Ishikawa (cell line): ENCODE results near the gene DLAT.

Source experiments
- CEBPB ChIP-seq: IDR thresholded peaks from 2 replicates; pipeline ENCODE4 v1.6.1; 2012
- CREB1 ChIP-seq: IDR thresholded peaks from 2 replicates; pipeline ENCODE4 v1.6.1; 2012; ENCODE audit warnings: low read depth
- EGR1 ChIP-seq: IDR thresholded peaks from 2 replicates; pipeline ENCODE4 v1.6.1; 2012
- EP300 ChIP-seq: IDR thresholded peaks from 2 replicates; pipeline ENCODE4 v1.6.1; 2012; ENCODE audit warnings: borderline replicate concordance
- FOXM1 ChIP-seq: IDR thresholded peaks from 2 replicates; pipeline ENCODE4 v1.6.1; 2012; ENCODE audit warnings: low read depth, borderline replicate concordance
- MAX ChIP-seq: IDR thresholded peaks from 2 replicates; pipeline ENCODE4 v1.6.1; 2012
- NFIC ChIP-seq: IDR thresholded peaks from 2 replicates; pipeline ENCODE4 v1.6.1; 2012
- RAD21 ChIP-seq: IDR thresholded peaks from 2 replicates; pipeline ENCODE4 v1.6.1; 2012; ENCODE audit warnings: low read depth
- REST ChIP-seq: IDR thresholded peaks from 2 replicates; pipeline ENCODE4 v1.6.1; 2012; ENCODE audit warnings: low read depth, mild to moderate bottlenecking
- TAF1 ChIP-seq: IDR thresholded peaks from 2 replicates; pipeline ENCODE4 v1.6.1; 2012; ENCODE audit warnings: low read depth, mild to moderate bottlenecking
- TCF12 ChIP-seq: IDR thresholded peaks from 2 replicates; pipeline ENCODE4 v1.6.1; 2012; ENCODE audit warnings: low read depth
- TEAD4 ChIP-seq: IDR thresholded peaks from 2 replicates; pipeline ENCODE4 v1.6.1; 2012
- USF1 ChIP-seq: IDR thresholded peaks from 2 replicates; pipeline ENCODE4 v1.6.1; 2012
- YY1 ChIP-seq: IDR thresholded peaks from 2 replicates; pipeline ENCODE4 v1.6.1; 2012; ENCODE audit warnings: low read depth
- ZBTB7A ChIP-seq: IDR thresholded peaks from 2 replicates; pipeline ENCODE4 v1.6.1; 2012; ENCODE audit warnings: low read depth

DLAT gene

DNA sequence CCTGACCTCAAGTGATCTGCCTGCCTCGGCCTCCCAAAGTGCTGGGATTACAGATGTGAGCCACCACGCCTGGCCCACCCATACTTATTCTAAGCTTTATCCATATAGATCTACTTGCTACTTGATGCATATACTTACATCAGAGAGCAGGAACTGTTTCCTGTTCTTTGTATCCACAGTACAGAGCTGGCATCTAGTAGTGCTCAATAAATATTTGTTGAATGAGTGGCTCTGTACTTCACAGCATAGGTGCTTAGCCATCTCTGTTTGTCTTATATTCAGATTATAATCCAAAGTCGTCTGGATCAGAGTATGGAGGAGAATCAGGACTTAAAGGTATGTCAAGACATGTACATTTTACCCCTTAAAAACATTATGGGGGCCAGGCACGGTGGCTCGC is 38.6 kb upstream of the DLAT start:
- TF ChIP-seq USF1 (no peak), CREB1 (no peak), MAX (no peak), RAD21 (no peak), TAF1 (no peak), YY1 (no peak), NFIC (no peak), REST (no peak), FOXM1 (no peak), TCF12 (no peak), EGR1 (no peak), EP300 (no peak), CEBPB (no peak)

DNA sequence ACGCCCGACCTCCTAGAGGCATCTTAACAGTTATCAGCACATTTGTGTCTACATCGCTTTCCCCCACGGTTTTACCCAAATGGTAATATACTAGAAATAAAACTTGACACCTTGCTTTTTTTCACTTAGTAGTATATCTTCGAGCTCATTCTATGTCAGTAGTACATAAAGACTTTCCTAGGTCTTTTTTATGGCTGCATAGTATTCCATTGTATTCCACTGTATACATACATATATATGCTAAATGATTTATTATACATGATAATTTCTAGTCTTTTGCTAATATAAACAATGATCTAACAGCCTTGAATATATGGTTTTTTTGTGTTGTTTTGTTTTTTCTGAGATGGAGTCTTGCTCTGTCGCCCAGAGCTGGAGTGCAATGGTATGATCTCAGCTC is 34.8 kb upstream of the DLAT start:
- TF ChIP-seq TEAD4 (no peak), ZBTB7A (no peak), REST (no peak), TCF12 (no peak), RAD21 (no peak), FOXM1 (no peak), TAF1 (no peak), CREB1 (no peak), MAX (no peak), CEBPB (no peak), EP300 (no peak), EGR1 (no peak), USF1 (no peak), NFIC (no peak), YY1 (no peak)

DNA sequence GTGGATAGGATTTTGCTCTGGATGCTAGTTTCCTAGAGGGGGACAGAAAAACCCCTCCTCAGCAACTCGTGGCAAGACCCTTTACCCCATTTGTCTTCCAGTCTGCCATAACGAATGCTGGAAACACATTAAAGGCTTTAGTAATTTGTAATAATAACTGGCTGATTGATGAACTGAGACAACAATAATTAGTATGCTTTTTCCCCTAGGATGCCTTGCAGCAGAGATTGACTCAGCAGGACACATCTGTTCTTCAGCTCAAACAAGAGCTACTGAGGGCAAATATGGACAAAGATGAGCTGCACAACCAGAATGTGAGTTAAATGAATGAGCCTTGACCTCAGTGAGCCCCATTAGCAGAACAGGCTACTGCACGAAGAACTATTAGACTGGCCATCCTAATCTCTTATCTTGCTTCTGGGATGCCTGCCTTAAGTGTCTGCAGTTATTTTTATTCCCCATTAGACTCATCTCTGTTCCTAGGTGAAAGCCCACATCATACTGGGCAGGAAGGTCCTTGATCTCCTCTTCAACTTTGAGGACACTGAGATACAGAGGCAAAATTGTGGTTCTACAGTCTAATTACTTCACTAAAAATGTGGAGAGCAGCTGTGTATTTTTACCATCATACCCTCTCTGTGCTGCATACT is 32.9 kb upstream of the DLAT start:
- TF ChIP-seq CEBPB (no peak), FOXM1 (no peak), EP300 (no peak), REST (no peak), ZBTB7A (no peak), TAF1 (no peak), TEAD4 (no peak), EGR1 (no peak), CREB1 (no peak), YY1 (no peak), TCF12 (no peak), NFIC (no peak), USF1 (no peak), MAX (no peak), RAD21 (no peak)

GRCh38 chr11:111996129-111996528 is 29.1 kb upstream of the DLAT start:
- TF ChIP-seq FOXM1: no peak
- TF ChIP-seq NFIC: no peak
- no peak for TF ChIP-seq EP300
- no peak for TF ChIP-seq REST
- TF ChIP-seq TEAD4: no peak
- TF ChIP-seq RAD21: no peak
- no peak for TF ChIP-seq USF1
- TF ChIP-seq CEBPB: no peak
- no peak for TF ChIP-seq EGR1
- no peak for TF ChIP-seq TAF1
- no peak for TF ChIP-seq CREB1
- no peak for TF ChIP-seq YY1
